ENCODE results near the gene TRIM14. TPM values are rescaled to one million over a fixed set of nuclear protein-coding genes. Genes with fewer than 3 reads are reported as not detected.
A peak's percentile ranks its signal among the peaks of the same experiment; 100 is the strongest.

TRIM14 gene
- total and polyA plus RNA-seq, 2 of the 13 experiments (the other 11 are each of a cell fraction or from before 2014, with no cell fraction given) = 9.2 to 13.0 TPM

GRCh38 chr9:98118640-98119601, at the start of gene TRIM14 (continued):
- TF ChIP-seq RFX3 (CRISPR knock-in tag; IDR thresholded peaks at IDR 0.05) (no peak), ZKSCAN5 (CRISPR knock-in tag; IDR thresholded peaks at IDR 0.05) (no peak), PRDM15 (CRISPR knock-in tag; IDR thresholded peaks at IDR 0.05) (no peak), ZNF550 (CRISPR knock-in tag; IDR thresholded peaks at IDR 0.05; ENCODE audit: borderline replicate concordance) (peak; percentile 78; the same call in 1 of the 2 replicates), ZSCAN22 (CRISPR knock-in tag; IDR thresholded peaks at IDR 0.05) (no peak), ZNF468 (CRISPR knock-in tag; IDR thresholded peaks at IDR 0.05) (no peak), ZBTB26 (CRISPR knock-in tag; IDR thresholded peaks at IDR 0.05; ENCODE audit: borderline replicate concordance) (no peak), ZEB1 (IDR thresholded peaks at IDR 0.05; ENCODE audit: insufficient replicate concordance, low read depth) (no peak), ZNF253 (CRISPR knock-in tag; IDR thresholded peaks at IDR 0.05; ENCODE audit: borderline replicate concordance) (no peak), ZBTB20 (CRISPR knock-in tag; IDR thresholded peaks at IDR 0.05; ENCODE audit: borderline replicate concordance, low read depth) (0 out of 2 replicates have a peak, but pooled peaks have one; percentile 20), ZBED4 (CRISPR knock-in tag; IDR thresholded peaks at IDR 0.05; ENCODE audit: borderline replicate concordance) (peak; percentile 43; the same call in 1 of the 2 replicates), GZF1 (CRISPR knock-in tag; IDR thresholded peaks at IDR 0.05) (no peak), CREB1 (IDR thresholded peaks at IDR 0.05) (no peak), CREB1 (CRISPR knock-in tag; IDR thresholded peaks at IDR 0.05) (no peak), HNF4G (IDR thresholded peaks at IDR 0.05; ENCODE audit: borderline replicate concordance, low read depth, low read length) (no peak), HNF4G (CRISPR knock-in tag; IDR thresholded peaks at IDR 0.05; ENCODE audit: borderline replicate concordance, low read depth) (no peak), ZNF749 (CRISPR knock-in tag; IDR thresholded peaks at IDR 0.05; ENCODE audit: borderline replicate concordance) (peak; percentile 61; the same call in 1 of the 2 replicates), CBFB (CRISPR knock-in tag; IDR thresholded peaks at IDR 0.05) (no peak; the same call in 1 of the 2 replicates), ZNF33B (CRISPR knock-in tag; IDR thresholded peaks at IDR 0.05) (peak; percentile 93; the same call in 1 of the 2 replicates), ZNF432 (CRISPR knock-in tag; IDR thresholded peaks at IDR 0.05; ENCODE audit: borderline replicate concordance) (no peak), SSRP1 (CRISPR knock-in tag; IDR thresholded peaks at IDR 0.05) (no peak)

Measured in HepG2 (cell line).